Measurements from ENCODE around the gene FAM184B.

- TF ChIP-seq, protein P1, sequence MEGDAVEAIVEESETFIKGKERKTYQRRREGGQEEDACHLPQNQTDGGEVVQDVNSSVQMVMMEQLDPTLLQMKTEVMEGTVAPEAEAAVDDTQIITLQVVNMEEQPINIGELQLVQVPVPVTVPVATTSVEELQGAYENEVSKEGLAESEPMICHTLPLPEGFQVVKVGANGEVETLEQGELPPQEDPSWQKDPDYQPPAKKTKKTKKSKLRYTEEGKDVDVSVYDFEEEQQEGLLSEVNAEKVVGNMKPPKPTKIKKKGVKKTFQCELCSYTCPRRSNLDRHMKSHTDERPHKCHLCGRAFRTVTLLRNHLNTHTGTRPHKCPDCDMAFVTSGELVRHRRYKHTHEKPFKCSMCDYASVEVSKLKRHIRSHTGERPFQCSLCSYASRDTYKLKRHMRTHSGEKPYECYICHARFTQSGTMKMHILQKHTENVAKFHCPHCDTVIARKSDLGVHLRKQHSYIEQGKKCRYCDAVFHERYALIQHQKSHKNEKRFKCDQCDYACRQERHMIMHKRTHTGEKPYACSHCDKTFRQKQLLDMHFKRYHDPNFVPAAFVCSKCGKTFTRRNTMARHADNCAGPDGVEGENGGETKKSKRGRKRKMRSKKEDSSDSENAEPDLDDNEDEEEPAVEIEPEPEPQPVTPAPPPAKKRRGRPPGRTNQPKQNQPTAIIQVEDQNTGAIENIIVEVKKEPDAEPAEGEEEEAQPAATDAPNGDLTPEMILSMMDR (IDR thresholded peaks at IDR 0.05), result no peak
- no peak for TF ChIP-seq POLR2A (IDR thresholded peaks at IDR 0.05)
Observed at GRCh38 chr4:17587094-17587822, 194.2 kb downstream of the FAM184B start.
